ENCODE measurements around the gene RPN1.

DNA sequence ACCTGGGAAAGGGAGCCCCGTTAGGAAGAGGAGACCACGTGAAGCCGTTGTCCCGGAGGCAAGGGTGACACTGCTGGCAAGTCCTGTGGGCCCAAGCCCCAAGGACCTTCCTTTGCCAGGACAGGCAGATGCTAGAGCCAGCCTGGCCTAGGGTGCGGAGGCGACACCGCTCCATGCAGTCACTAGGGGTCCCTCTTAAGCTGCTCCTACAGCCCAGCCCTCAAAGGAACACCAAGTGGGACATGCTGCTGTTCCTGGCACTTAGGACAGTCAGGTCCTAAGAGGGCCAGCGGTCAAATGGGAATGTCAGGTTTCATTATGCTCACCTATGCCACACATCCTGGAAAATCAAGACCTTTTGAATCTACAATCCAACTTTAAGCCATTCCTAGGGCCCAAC lies 59.7 kb downstream of the RPN1 start:
- TF ChIP-seq, protein P1, sequence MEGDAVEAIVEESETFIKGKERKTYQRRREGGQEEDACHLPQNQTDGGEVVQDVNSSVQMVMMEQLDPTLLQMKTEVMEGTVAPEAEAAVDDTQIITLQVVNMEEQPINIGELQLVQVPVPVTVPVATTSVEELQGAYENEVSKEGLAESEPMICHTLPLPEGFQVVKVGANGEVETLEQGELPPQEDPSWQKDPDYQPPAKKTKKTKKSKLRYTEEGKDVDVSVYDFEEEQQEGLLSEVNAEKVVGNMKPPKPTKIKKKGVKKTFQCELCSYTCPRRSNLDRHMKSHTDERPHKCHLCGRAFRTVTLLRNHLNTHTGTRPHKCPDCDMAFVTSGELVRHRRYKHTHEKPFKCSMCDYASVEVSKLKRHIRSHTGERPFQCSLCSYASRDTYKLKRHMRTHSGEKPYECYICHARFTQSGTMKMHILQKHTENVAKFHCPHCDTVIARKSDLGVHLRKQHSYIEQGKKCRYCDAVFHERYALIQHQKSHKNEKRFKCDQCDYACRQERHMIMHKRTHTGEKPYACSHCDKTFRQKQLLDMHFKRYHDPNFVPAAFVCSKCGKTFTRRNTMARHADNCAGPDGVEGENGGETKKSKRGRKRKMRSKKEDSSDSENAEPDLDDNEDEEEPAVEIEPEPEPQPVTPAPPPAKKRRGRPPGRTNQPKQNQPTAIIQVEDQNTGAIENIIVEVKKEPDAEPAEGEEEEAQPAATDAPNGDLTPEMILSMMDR (IDR thresholded peaks at IDR 0.05): no peak
- TF ChIP-seq POLR2AphosphoS5 (IDR thresholded peaks at IDR 0.05) (no peak), POLR2A (IDR thresholded peaks at IDR 0.05) (no peak), EP300 (IDR thresholded peaks at IDR 0.05) (no peak)

Measured in sigmoid colon (tissue), 4 donors.